GM12801 (cell line): ENCODE results near the gene GALM.

ENCODE experiments used
- CTCF ChIP-seq: IDR thresholded peaks from one replicate; pipeline ENCODE4 v1.5.1; 2011; ENCODE audit warnings: control low read depth; ENCODE audit not compliant: insufficient read length; ENCODE audit errors: extremely low read depth

GALM gene

GRCh38 chr2:38728694-38729093 is 62.8 kb downstream of the GALM start:
- TF ChIP-seq CTCF: no peak

- no peak for TF ChIP-seq CTCF
These were observed 65.2 kb downstream of the GALM start for GRCh38 chr2:38731090-38731489.

- no peak for TF ChIP-seq CTCF
These were observed 65.8 kb downstream of the GALM start for GRCh38 chr2:38731684-38732221.

GRCh38 chr2:38733300-38733971 is 67.5 kb downstream of the GALM start:
- no peak for TF ChIP-seq CTCF

- no peak for TF ChIP-seq CTCF
These were observed 68.6 kb downstream of the GALM start for GRCh38 chr2:38734299-38735058.

- no peak for TF ChIP-seq CTCF
These were observed 70.0 kb downstream of the GALM start for GRCh38 chr2:38735999-38736320.

GRCh38 chr2:38737925-38738324 is 72.0 kb downstream of the GALM start:
- no peak for TF ChIP-seq CTCF
